ENCODE results near the gene P2RY6. TPM values are rescaled to one million over a fixed set of nuclear protein-coding genes. Genes with fewer than 3 reads are reported as not detected.

The P2RY6 gene
- total and polyA plus RNA-seq, 2 of the 4 experiments (the other 2 are of a cell fraction): 0.44 TPM; not detected in 1

GRCh38 chr11:73346186-73346935 is 74.2 kb downstream of the P2RY6 start:
- H3K27me3 ChIP-seq (ENCODE audit: control insufficient read depth, insufficient read depth, low read length): no peaks in the 10 kb centered on the region
- no peaks in the 10 kb centered on the region for H3K9me3 ChIP-seq (ENCODE audit: control insufficient read depth, insufficient read depth, low read length)
- H2BK5ac ChIP-seq (ENCODE audit: low read depth, low read length, poor library complexity, severe bottlenecking): no peak overlapping the region
- H3K23ac ChIP-seq (ENCODE audit: low read depth, low read length): no peak overlapping the region
- no peak overlapping the region for H2BK20ac ChIP-seq (ENCODE audit: low read depth, low read length)
- H3K79me1 ChIP-seq (ENCODE audit: low read depth in 1 of 2, low read length in 2 of 2): peaks cover 18 to 91% of the 10 kb centered on the region in 2 experiments; a peak in 3 of 4 replicates
- H2BK120ac ChIP-seq (ENCODE audit: low read depth, low read length): no peak overlapping the region
- no peak overlapping the region for H3K4ac ChIP-seq (ENCODE audit: low read depth, low read length)
- H3K36me3 ChIP-seq (ENCODE audit: control insufficient read depth, insufficient read depth, low read length): peaks cover 25% of the 10 kb centered on the region
- H3K4me3 ChIP-seq (ENCODE audit: insufficient read depth, low read depth, low read length): no peak overlapping the region
- in situ Hi-C loops (cut with MboI; ENCODE audit: low sequenced_read_pairs): no loop called here
- no peak overlapping the region for H2AK9ac ChIP-seq (replicated peaks; ENCODE audit: low read depth, low read length, poor library complexity)
- peaks cover 99% of the 10 kb centered on the region for H4K20me1 ChIP-seq (ENCODE audit: insufficient read depth, low read length)
- DNase-seq (no peak), ATAC-seq (ENCODE audit: low read depth) (no peak)
- dilution Hi-C loops (cut with HindIII; ENCODE audit: low sequenced_read_pairs, unreplicated experiment): no loop called here
- peaks cover 24% of the 10 kb centered on the region for H3K4me1 ChIP-seq (ENCODE audit: control insufficient read depth, insufficient read depth, low read length)
- ChIA-PET POLR2A (ENCODE audit: unreplicated experiment) (no interaction called here), CTCF (no interaction called here)
- 73% methylated on average over 4 of the region's 10 CpGs; no CpG with 5 or more reads in 1 of the 2 experiments for WGBS, 2 experiments (ENCODE audit: extremely low coverage in 2 of 2, insufficient read length in 1 of 2)
- no peak overlapping the region for H3K18ac ChIP-seq (ENCODE audit: low read depth, low read length)
- no TSS peak for BruUV-seq (replicated peaks)
- no peak overlapping the region for H4K5ac ChIP-seq (ENCODE audit: low read depth, low read length)
- no peak overlapping the region for H3K27ac ChIP-seq (ENCODE audit: insufficient read depth, low read length)
- H3K56ac ChIP-seq (ENCODE audit: extremely low read depth, insufficient read depth, low read length): no peak overlapping the region
- no peak overlapping the region for H3K9ac ChIP-seq (ENCODE audit: low read depth, low read length)
- no peak overlapping the region for H4K91ac ChIP-seq (ENCODE audit: insufficient read depth, low read depth, low read length)
- no peak overlapping the region for H4K8ac ChIP-seq (ENCODE audit: low read depth in 2 of 2, low read length in 2 of 2)
- no peak overlapping the region for H2AFZ ChIP-seq (replicated peaks; ENCODE audit: low read length, poor library complexity)
- no peak overlapping the region for H3K14ac ChIP-seq (replicated peaks; ENCODE audit: low read depth, low read length)
- H2AK5ac ChIP-seq (ENCODE audit: low read depth, low read length): no peak overlapping the region
- intact Hi-C loops (cut with micrococcal nuclease): no loop called here
- no peak overlapping the region for H3K4me2 ChIP-seq (ENCODE audit: low read depth, low read length)
- TF ChIP-seq CTCF (conservative IDR thresholded peaks at IDR 0.05; ENCODE audit: low read depth, low read length) (no peak), RCOR1 (IDR thresholded peaks at IDR 0.05; ENCODE audit: insufficient replicate concordance, low read length) (no peak), MAZ (IDR thresholded peaks at IDR 0.05; ENCODE audit: borderline replicate concordance, low read depth, low read length) (no peak), RFX5 (IDR thresholded peaks at IDR 0.05; ENCODE audit: low read depth, low read length) (no peak), SMC3 (IDR thresholded peaks at IDR 0.05; ENCODE audit: low read depth, low read length) (no peak), NFE2L2 (IDR thresholded peaks at IDR 0.05; ENCODE audit: low read depth, low read length) (no peak), BHLHE40 (IDR thresholded peaks at IDR 0.05; ENCODE audit: low read depth, low read length) (no peak), CHD1 (IDR thresholded peaks at IDR 0.05; ENCODE audit: low read depth, low read length) (no peak), RAD21 (IDR thresholded peaks at IDR 0.05; ENCODE audit: low read length) (no peak), USF2 (IDR thresholded peaks at IDR 0.05; ENCODE audit: low read depth, low read length) (no peak), POLR2A (IDR thresholded peaks at IDR 0.05; ENCODE audit: low read depth, low read length) (no peak), FOS (IDR thresholded peaks at IDR 0.05; ENCODE audit: low read depth, low read length) (no peak), ELK1 (IDR thresholded peaks at IDR 0.05; ENCODE audit: borderline replicate concordance, low read depth, low read length) (no peak), MAFK (IDR thresholded peaks at IDR 0.05; ENCODE audit: low read depth, low read length) (no peak), MXI1 (IDR thresholded peaks at IDR 0.05; ENCODE audit: borderline replicate concordance, low read depth, low read length) (no peak), CEBPB (IDR thresholded peaks at IDR 0.05; ENCODE audit: low read depth, low read length) (no peak)
- peaks cover 13% of the 10 kb centered on the region; the same call in 1 of the 2 replicates for H3K9me1 ChIP-seq (ENCODE audit: insufficient read depth, low read length)
- H2BK15ac ChIP-seq (ENCODE audit: low read depth, low read length): no peak overlapping the region

Data from IMR-90 (cell line).